Panc1 (cell line): ENCODE data around the gene RXRB. TPM values are rescaled to one million over a fixed set of nuclear protein-coding genes. Genes with fewer than 3 reads are reported as not detected.

ENCODE experiments used
- ATAC-seq: fragments of 200-7000 bp; cut with Tn5 transposase; 2 replicates; pipeline ENCODE4 v1.9.1; 2020; ENCODE audit warnings: mild to moderate bottlenecking, moderate library complexity
- BruUV-seq: library from RNA; stranded (reverse); fragments of 400-500 nt; replicated peaks from 2 replicates; lab custom pipeline; 2021; lab: Mats Ljungman, UMichigan
- CTCF ChIA-PET: fragments of 300-600 bp; sonication (Branson Sonifier 250); formaldehyde crosslinking; loops from one replicate; lab custom pipeline; 2022; ENCODE audit warnings: antibody characterized with exemption; lab: Charles Lee
- POLR2A ChIA-PET: fragments of 300-600 bp; sonication (Branson Sonifier 250); formaldehyde crosslinking; loops from one replicate; lab custom pipeline; 2022; ENCODE audit warnings: antibody characterized with exemption; lab: Charles Lee
- DNase-seq: peaks from one replicate; pipeline ENCODE4 v3.0.0-alpha.2; 2010; ENCODE audit warnings: low read depth, low spot score
- H3K27ac ChIP-seq: 2 replicates; pipeline ENCODE4 v1.5.1; 2011; ENCODE audit warnings: mild to moderate bottlenecking, low read length, inconsistent platforms
- H3K27me3 ChIP-seq: fragments of 200-500 bp; sonication (Bioruptor generic); 2 replicates; pipeline ENCODE4 v1.6.0; 2014; ENCODE audit warnings: low read length, inconsistent platforms; ENCODE audit not compliant: control insufficient read depth, insufficient read depth
- H3K36me3 ChIP-seq: fragments of 200-500 bp; sonication (Bioruptor generic); 2 replicates; pipeline ENCODE4 v1.5.1; 2014; ENCODE audit warnings: inconsistent platforms, mild to moderate bottlenecking, low read length, moderate library complexity; ENCODE audit not compliant: control insufficient read depth, insufficient read depth
- H3K4me1 ChIP-seq: 2 replicates; pipeline ENCODE4 v1.5.1; 2011; ENCODE audit warnings: inconsistent platforms, mild to moderate bottlenecking, low read length, moderate library complexity; ENCODE audit not compliant: control insufficient read depth, insufficient read depth
- H3K4me3 ChIP-seq, 2 experiments: 2 replicates each; pipeline ENCODE4 v1.5.1; 2011 to 2012; ENCODE audit warnings: low read depth in 2 of 2, low read length in 2 of 2, mild to moderate bottlenecking in 2 of 2, inconsistent platforms in 1 of 2, moderate library complexity in 1 of 2
- H3K9me3 ChIP-seq: fragments of 200-500 bp; sonication (Bioruptor generic); 2 replicates; pipeline ENCODE4 v1.5.1; 2014; ENCODE audit warnings: low read depth, mild to moderate bottlenecking, inconsistent platforms, low read length, moderate library complexity; ENCODE audit not compliant: control insufficient read depth, insufficient read depth
- CTCF ChIP-seq: fragments of 450-650 bp; IDR thresholded peaks from 2 replicates; pipeline ENCODE4 v1.5.1; 2017; ENCODE audit warnings: mild to moderate bottlenecking
- POLR2AphosphoS5 ChIP-seq: IDR thresholded peaks from 2 replicates; pipeline ENCODE4 v1.6.1; 2012; ENCODE audit warnings: mild to moderate bottlenecking, low read depth, low read length, moderate library complexity
- REST ChIP-seq, 2 experiments: IDR thresholded peaks; 2 replicates each; pipeline ENCODE4 v1.6.1; 2011 to 2012; ENCODE audit warnings: low read depth in 2 of 2, control low read depth in 1 of 2, low read length in 1 of 2, mild to moderate bottlenecking in 1 of 2, moderate library complexity in 1 of 2; ENCODE audit not compliant: insufficient read depth in 1 of 2
- SIN3A ChIP-seq: IDR thresholded peaks from 2 replicates; pipeline ENCODE4 v1.6.1; 2012; ENCODE audit warnings: low read depth, mild to moderate bottlenecking, low read length, moderate library complexity, borderline replicate concordance; ENCODE audit not compliant: insufficient read depth
- TCF7L2 ChIP-seq: IDR thresholded peaks from 2 replicates; pipeline ENCODE4 v1.6.1; 2011; ENCODE audit warnings: mild to moderate bottlenecking, low read depth, low read length, inconsistent platforms
- in situ Hi-C: cut with HindIII; loops from 2 replicates; pipeline ENCODE4 v1.10.0; 2016; ENCODE audit warnings: low sequenced_read_pairs, low pct_unique_long_range_greater_than_20kb
- intact Hi-C: fragments of 100-400 bp; cut with micrococcal nuclease; formaldehyde crosslinking; loops from one replicate; pipeline ENCODE4 v1.10.0; 2022; ENCODE audit not compliant: unreplicated experiment
- total RNA-seq: library from RNA; stranded (reverse); gene quantifications from one replicate; pipeline ENCODE4 v1.2.1, GENCODE V29; 2021; ENCODE audit not compliant: unreplicated experiment

The RXRB gene
- total RNA-seq, 1 experiment from 2014 or later, result 27.4 TPM

GRCh38 chr6:33201935-33202334, 1.5 kb upstream of the RXRB start:
- POLR2A ChIA-PET, result no interaction called here

GRCh38 chr6:33201147-33201545, 681 bp upstream of the RXRB start:
- H3K4me3 ChIP-seq, result peak overlapping the region; percentile 68 to 100
- DNase-seq (no peak), ATAC-seq (no peak)
- CTCF ChIA-PET, result no interaction called here
- peaks cover 16% of the 10 kb centered on the region for H3K36me3 ChIP-seq
- POLR2A ChIA-PET, result no interaction called here
- peak overlapping the region; percentile 93 for H3K27ac ChIP-seq
- in situ Hi-C loops (no loop called here), intact Hi-C loops (no loop called here)
- TF ChIP-seq CTCF (no peak), POLR2AphosphoS5 (no peak), REST (IDR thresholded peaks at IDR 0.05; ENCODE audit: insufficient read depth in 1 of 2, low read depth in 2 of 2, low read length in 1 of 2) (no peak), SIN3A (no peak), TCF7L2 (no peak)
- no peaks in the 10 kb centered on the region for H3K27me3 ChIP-seq
- no peaks in the 10 kb centered on the region for H3K9me3 ChIP-seq
- BruUV-seq, result TSS peak; percentile 96
- peaks cover 44% of the 10 kb centered on the region for H3K4me1 ChIP-seq

More at GRCh38 chr6:33201935-33202334, 1.5 kb upstream of the RXRB start:
- CTCF ChIA-PET, result no interaction called here
- Histone ChIP-seq H3K27me3 (no peaks in the 10 kb centered on the region), H3K27ac (peak overlapping the region; percentile 93), H3K9me3 (no peaks in the 10 kb centered on the region), H3K4me1 (peaks cover 52% of the 10 kb centered on the region), H3K36me3 (peaks cover 13% of the 10 kb centered on the region), H3K4me3 (peak overlapping the region; percentile 68 to 100)
- intact Hi-C loops (no loop called here), in situ Hi-C loops (no loop called here)
- no peak for TF ChIP-seq TCF7L2
- TF ChIP-seq CTCF, result no peak
- no peak for TF ChIP-seq POLR2AphosphoS5
- TF ChIP-seq REST (IDR thresholded peaks at IDR 0.05; ENCODE audit: insufficient read depth in 1 of 2, low read depth in 2 of 2, low read length in 1 of 2), result no peak
- TF ChIP-seq SIN3A, result no peak
- ATAC-seq, result no peak
- no peak for DNase-seq
- no TSS peak for BruUV-seq
